Stimulated activated CD4-positive, alpha-beta T cell treated with anti-CD3 and anti-CD28 coated beads, Interleukin-12 subunit alpha, Interleukin-12 subunit beta, amount 100 ng/mL, for 4 hours (primary cell): ENCODE measurements around the gene USP16.
"Not testable (repeated sequence)": the region's sequence is repeated elsewhere in the genome, so short reads cannot be mapped to it uniquely, and the experiment has no call there.

Source experiments
- DNase-seq: peaks from one replicate; pipeline ENCODE4 v3.0.0-alpha.2; 2020

The USP16 gene

GRCh38 chr21:29024474-29025327, at the start of gene USP16:
Gene USP16, plus strand, starts transcription at chr21:29024668. Its CDS starts 3,246 bp downstream, at chr21:29027914.
- peak; percentile 89 for DNase-seq

GRCh38 chr21:28975397-28975796, 49.1 kb upstream of the USP16 start:
- no peak for DNase-seq

- no peak for DNase-seq
These were observed 45.4 kb upstream of the USP16 start for GRCh38 chr21:28979092-28979491.

GRCh38 chr21:28982637-28983036, 41.8 kb upstream of the USP16 start:
- no peak for DNase-seq

GRCh38 chr21:28986677-28987076, 37.8 kb upstream of the USP16 start:
- DNase-seq: no peak

- DNase-seq: not testable (repeated sequence)
These were observed 36.3 kb upstream of the USP16 start for GRCh38 chr21:28988146-28988545.

- no peak for DNase-seq
These were observed 32.5 kb upstream of the USP16 start for GRCh38 chr21:28991861-28992525.

- peak; percentile 96 for DNase-seq
These were observed 31.8 kb upstream of the USP16 start, which contains the start of gene LTN1 for GRCh38 chr21:28992526-28993292. Gene LTN1, minus strand, starts transcription at chr21:28992877. Its CDS starts 72 bp downstream, at chr21:28992805.

GRCh38 chr21:28993293-28993629, 31.2 kb upstream of the USP16 start:
- no peak for DNase-seq

- DNase-seq: peak; percentile 92
These were observed 21.9 kb upstream of the USP16 start for GRCh38 chr21:29002442-29003144.

- no peak for DNase-seq
These were observed 18.8 kb upstream of the USP16 start for GRCh38 chr21:29005696-29006095.

- no peak for DNase-seq
These were observed 17.3 kb upstream of the USP16 start for GRCh38 chr21:29007135-29007534.

GRCh38 chr21:29007810-29008209, 16.7 kb upstream of the USP16 start:
- no peak for DNase-seq

GRCh38 chr21:29008367-29008766, 16.1 kb upstream of the USP16 start:
- no peak for DNase-seq

GRCh38 chr21:29011236-29011635, 13.2 kb upstream of the USP16 start:
- DNase-seq: not testable (repeated sequence)

- DNase-seq: no peak
These were observed 6.7 kb upstream of the USP16 start for GRCh38 chr21:29017639-29018237.

- DNase-seq: no peak
These were observed 5.9 kb upstream of the USP16 start for GRCh38 chr21:29018540-29018939.

GRCh38 chr21:29022166-29022565, 2.3 kb upstream of the USP16 start:
- DNase-seq: no peak

- no peak for DNase-seq
These were observed 853 bp downstream of the USP16 start for GRCh38 chr21:29025328-29025713.

GRCh38 chr21:29029524-29029923, 5.1 kb downstream of the USP16 start:
- DNase-seq: no peak

GRCh38 chr21:29030909-29031308, 6.4 kb downstream of the USP16 start:
- DNase-seq: no peak

- DNase-seq: no peak
These were observed 8.8 kb downstream of the USP16 start for GRCh38 chr21:29033301-29033700.
